Measurements from ENCODE around the gene ID2. TPM values are rescaled to one million over a fixed set of nuclear protein-coding genes. Genes with fewer than 3 reads are reported as not detected.

The ID2 gene
- total RNA-seq, 1 donor from 2014 or later: 28.3 TPM

GRCh38 chr2:8729939-8730338, 48.1 kb downstream of the ID2 start:
- no peak overlapping the region for H3K4me3 ChIP-seq (ENCODE audit: low read depth, low read length)
- DNase-seq (ENCODE audit: low read depth): no peak
- TF ChIP-seq, protein P1, sequence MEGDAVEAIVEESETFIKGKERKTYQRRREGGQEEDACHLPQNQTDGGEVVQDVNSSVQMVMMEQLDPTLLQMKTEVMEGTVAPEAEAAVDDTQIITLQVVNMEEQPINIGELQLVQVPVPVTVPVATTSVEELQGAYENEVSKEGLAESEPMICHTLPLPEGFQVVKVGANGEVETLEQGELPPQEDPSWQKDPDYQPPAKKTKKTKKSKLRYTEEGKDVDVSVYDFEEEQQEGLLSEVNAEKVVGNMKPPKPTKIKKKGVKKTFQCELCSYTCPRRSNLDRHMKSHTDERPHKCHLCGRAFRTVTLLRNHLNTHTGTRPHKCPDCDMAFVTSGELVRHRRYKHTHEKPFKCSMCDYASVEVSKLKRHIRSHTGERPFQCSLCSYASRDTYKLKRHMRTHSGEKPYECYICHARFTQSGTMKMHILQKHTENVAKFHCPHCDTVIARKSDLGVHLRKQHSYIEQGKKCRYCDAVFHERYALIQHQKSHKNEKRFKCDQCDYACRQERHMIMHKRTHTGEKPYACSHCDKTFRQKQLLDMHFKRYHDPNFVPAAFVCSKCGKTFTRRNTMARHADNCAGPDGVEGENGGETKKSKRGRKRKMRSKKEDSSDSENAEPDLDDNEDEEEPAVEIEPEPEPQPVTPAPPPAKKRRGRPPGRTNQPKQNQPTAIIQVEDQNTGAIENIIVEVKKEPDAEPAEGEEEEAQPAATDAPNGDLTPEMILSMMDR (conservative IDR thresholded peaks at IDR 0.05; ENCODE audit: low read depth, low read length): no peak

GRCh38 chr2:8732601-8733000, 50.7 kb downstream of the ID2 start:
- no peak overlapping the region for H3K4me3 ChIP-seq (ENCODE audit: low read depth, low read length)
- DNase-seq (ENCODE audit: low read depth): no peak
- TF ChIP-seq, protein P1 (conservative IDR thresholded peaks at IDR 0.05; ENCODE audit: low read depth, low read length): no peak

Other genes with a start within 250 kb of the ID2 start
- gene KIDINS220, start 155.6 kb downstream of the ID2 start, total RNA-seq: 17.4 and 27.0 TPM in 2 replicates